Activated naive CD4-positive, alpha-beta T cell treated with anti-CD3 and anti-CD28 coated beads, Interleukin-2, amount 10 ng/mL, durations not matched to agents 7 days and 5 days (primary cell): Measurements from ENCODE around the gene RPL5.

ENCODE experiments used
- CTCF ChIA-PET: fragments of 350-600 bp; sonication (Branson Sonifier 250); formaldehyde crosslinking; loops from one replicate; lab custom pipeline; 2021; ENCODE audit warnings: antibody characterized with exemption; lab: Charles Lee
- DNase-seq: peaks from one replicate; pipeline ENCODE4 v3.0.0-alpha.2; 2020
- H3K27ac Mint-ChIP-seq: one replicate; pipeline ENCODE4 v1.8.0; 2021; ENCODE audit warnings: mild to moderate bottlenecking, moderate library complexity, mixed read lengths
- H3K27me3 Mint-ChIP-seq: one replicate; pipeline ENCODE4 v1.8.0; 2021; ENCODE audit warnings: mild to moderate bottlenecking, mixed read lengths
- H3K36me3 Mint-ChIP-seq: one replicate; pipeline ENCODE4 v1.8.0; 2021; ENCODE audit warnings: mixed read lengths
- H3K4me1 Mint-ChIP-seq: one replicate; pipeline ENCODE4 v1.8.0; 2021; ENCODE audit warnings: mixed read lengths
- H3K4me3 Mint-ChIP-seq: one replicate; pipeline ENCODE4 v1.8.0; 2021; ENCODE audit warnings: mild to moderate bottlenecking, moderate library complexity, mixed read lengths
- H3K9me3 Mint-ChIP-seq: one replicate; pipeline ENCODE4 v1.8.0; 2021; ENCODE audit warnings: mixed read lengths

Gene RPL5

GRCh38 chr1:92833840-92834239 lies 2.0 kb downstream of the RPL5 start:
- peak overlapping the region; percentile 84 for H3K4me3 Mint-ChIP-seq
- peaks cover 5% of the 10 kb centered on the region for H3K27me3 Mint-ChIP-seq
- peaks cover 64% of the 10 kb centered on the region for H3K36me3 Mint-ChIP-seq
- DNase-seq, result peak; percentile 21
- CTCF ChIA-PET, result interaction anchor here (0.8 to 1.3 kb wide), 2 partner anchors 25 to 160 kb away, joined by 3 to 4 read pairs; no protein-coding TSS in a partner anchor
- H3K27ac Mint-ChIP-seq, result peak overlapping the region; percentile 92
- H3K9me3 Mint-ChIP-seq, result no peaks in the 10 kb centered on the region
- peaks cover 63% of the 10 kb centered on the region for H3K4me1 Mint-ChIP-seq

- DNase-seq, result no peak
- no peaks in the 10 kb centered on the region for H3K9me3 Mint-ChIP-seq
- H3K4me1 Mint-ChIP-seq, result peaks cover 68% of the 10 kb centered on the region
- H3K27ac Mint-ChIP-seq, result peak overlapping the region; percentile 92
- CTCF ChIA-PET, result interaction anchor here (0.8 to 1.3 kb wide), 2 partner anchors 24 to 159 kb away, joined by 3 to 4 read pairs; no protein-coding TSS in a partner anchor
- peak overlapping the region; percentile 84 for H3K4me3 Mint-ChIP-seq
- peaks cover 5% of the 10 kb centered on the region for H3K27me3 Mint-ChIP-seq
- peaks cover 71% of the 10 kb centered on the region for H3K36me3 Mint-ChIP-seq
These were observed 2.8 kb downstream of the RPL5 start for GRCh38 chr1:92834617-92835016.

GRCh38 chr1:92837062-92837461 lies 5.2 kb downstream of the RPL5 start:
- peaks cover 89% of the 10 kb centered on the region for H3K36me3 Mint-ChIP-seq
- DNase-seq, result no peak
- no peaks in the 10 kb centered on the region for H3K9me3 Mint-ChIP-seq
- H3K4me3 Mint-ChIP-seq, result no peak overlapping the region
- peaks cover 77% of the 10 kb centered on the region for H3K4me1 Mint-ChIP-seq
- CTCF ChIA-PET, result no interaction called here
- H3K27me3 Mint-ChIP-seq, result no peaks in the 10 kb centered on the region
- no peak overlapping the region for H3K27ac Mint-ChIP-seq

- CTCF ChIA-PET, result interaction anchor here (0.6 to 1.4 kb wide), 4 partner anchors 22 to 912 kb away, joined by 3 to 4 read pairs (median 3); no protein-coding TSS in a partner anchor
- Mint-ChIP-seq H3K4me1 (peaks cover 67% of the 10 kb centered on the region), H3K9me3 (no peaks in the 10 kb centered on the region), H3K4me3 (no peak overlapping the region), H3K27ac (no peak overlapping the region), H3K27me3 (no peaks in the 10 kb centered on the region), H3K36me3 (peaks cover 84% of the 10 kb centered on the region)
- no peak for DNase-seq
These were observed 6.7 kb downstream of the RPL5 start for GRCh38 chr1:92838519-92838918.

GRCh38 chr1:92839442-92839841 lies 7.6 kb downstream of the RPL5 start:
- DNase-seq, result no peak
- H3K9me3 Mint-ChIP-seq, result no peaks in the 10 kb centered on the region
- peaks cover 58% of the 10 kb centered on the region for H3K4me1 Mint-ChIP-seq
- no peaks in the 10 kb centered on the region for H3K27me3 Mint-ChIP-seq
- no peak overlapping the region for H3K4me3 Mint-ChIP-seq
- H3K36me3 Mint-ChIP-seq, result peaks cover 86% of the 10 kb centered on the region
- no peak overlapping the region for H3K27ac Mint-ChIP-seq
- CTCF ChIA-PET, result interaction anchor here (1.4 kb wide), 1 partner anchor 155 kb away, joined by 6 read pairs; no protein-coding TSS in a partner anchor

GRCh38 chr1:92840600-92840999 lies 8.8 kb downstream of the RPL5 start:
- Mint-ChIP-seq H3K9me3 (no peaks in the 10 kb centered on the region), H3K4me1 (peaks cover 46% of the 10 kb centered on the region), H3K27me3 (no peaks in the 10 kb centered on the region), H3K36me3 (peaks cover 74% of the 10 kb centered on the region), H3K4me3 (no peak overlapping the region), H3K27ac (no peak overlapping the region)
- DNase-seq, result no peak
- CTCF ChIA-PET, result interaction anchor here (1.4 kb wide), 1 partner anchor 154 kb away, joined by 6 read pairs; no protein-coding TSS in a partner anchor

- H3K27me3 Mint-ChIP-seq, result no peaks in the 10 kb centered on the region
- CTCF ChIA-PET, result interaction anchor here (0.8 to 2.1 kb wide), 4 partner anchors 10 to 236 kb away, joined by 3 to 5 read pairs (median 4); no protein-coding TSS in a partner anchor
- H3K36me3 Mint-ChIP-seq, result peaks cover 67% of the 10 kb centered on the region
These were observed 10.5 kb downstream of the RPL5 start for GRCh38 chr1:92842082-92843045.

GRCh38 chr1:92843046-92843423 lies 11.2 kb downstream of the RPL5 start:
- H3K27me3 Mint-ChIP-seq, result no peaks in the 10 kb centered on the region
- no peak overlapping the region for H3K4me3 Mint-ChIP-seq
- peaks cover 23% of the 10 kb centered on the region for H3K4me1 Mint-ChIP-seq
- no peak for DNase-seq
- peaks cover 60% of the 10 kb centered on the region for H3K36me3 Mint-ChIP-seq
- no peaks in the 10 kb centered on the region for H3K9me3 Mint-ChIP-seq
- H3K27ac Mint-ChIP-seq, result peak overlapping the region; percentile 42
- CTCF ChIA-PET, result interaction anchor here (1.0 to 2.1 kb wide), 3 partner anchors 10 to 16 kb away, joined by 3 to 5 read pairs (median 3); no protein-coding TSS in a partner anchor

More at GRCh38 chr1:92842082-92843045, 10.5 kb downstream of the RPL5 start:
- Mint-ChIP-seq H3K9me3 (no peaks in the 10 kb centered on the region), H3K27ac (peak overlapping the region; percentile 42), H3K4me1 (peaks cover 30% of the 10 kb centered on the region), H3K4me3 (no peak overlapping the region)
- DNase-seq, result no peak

GRCh38 chr1:92843429-92844352 lies 11.9 kb downstream of the RPL5 start:
- Mint-ChIP-seq H3K36me3 (peaks cover 58% of the 10 kb centered on the region), H3K27ac (peak overlapping the region; percentile 11), H3K4me3 (no peak overlapping the region), H3K4me1 (peaks cover 16% of the 10 kb centered on the region), H3K27me3 (no peaks in the 10 kb centered on the region), H3K9me3 (no peaks in the 10 kb centered on the region)
- no peak for DNase-seq
- CTCF ChIA-PET, result interaction anchor here (1.0 to 2.1 kb wide), 2 partner anchors 11 to 15 kb away, joined by 3 to 5 read pairs; no protein-coding TSS in a partner anchor

- H3K9me3 Mint-ChIP-seq, result no peaks in the 10 kb centered on the region
- peaks cover 50% of the 10 kb centered on the region for H3K36me3 Mint-ChIP-seq
- no peak overlapping the region for H3K4me3 Mint-ChIP-seq
- peaks cover 13% of the 10 kb centered on the region for H3K4me1 Mint-ChIP-seq
- H3K27me3 Mint-ChIP-seq, result no peaks in the 10 kb centered on the region
- CTCF ChIA-PET, result no interaction called here
- no peak for DNase-seq
- H3K27ac Mint-ChIP-seq, result no peak overlapping the region
These were observed 12.6 kb downstream of the RPL5 start for GRCh38 chr1:92844439-92844838.

- no peak overlapping the region for H3K4me3 Mint-ChIP-seq
- CTCF ChIA-PET, result no interaction called here
- no peak overlapping the region for H3K27ac Mint-ChIP-seq
- no peaks in the 10 kb centered on the region for H3K9me3 Mint-ChIP-seq
- DNase-seq, result no peak
- peaks cover 41% of the 10 kb centered on the region for H3K36me3 Mint-ChIP-seq
- H3K27me3 Mint-ChIP-seq, result no peaks in the 10 kb centered on the region
- H3K4me1 Mint-ChIP-seq, result peaks cover 5% of the 10 kb centered on the region
These were observed 14.1 kb downstream of the RPL5 start for GRCh38 chr1:92845908-92846307.

GRCh38 chr1:92848201-92848600 lies 16.4 kb downstream of the RPL5 start:
- CTCF ChIA-PET, result interaction anchor here (1.1 kb wide), 1 partner anchor 12 kb away, joined by 3 read pairs; no protein-coding TSS in a partner anchor
- Mint-ChIP-seq H3K36me3 (peaks cover 33% of the 10 kb centered on the region), H3K9me3 (no peaks in the 10 kb centered on the region), H3K4me3 (no peak overlapping the region), H3K27me3 (no peaks in the 10 kb centered on the region), H3K27ac (no peak overlapping the region), H3K4me1 (peaks cover 8% of the 10 kb centered on the region)
- DNase-seq, result no peak

GRCh38 chr1:92850019-92850418 lies 18.2 kb downstream of the RPL5 start:
- H3K27ac Mint-ChIP-seq, result no peak overlapping the region
- CTCF ChIA-PET, result interaction anchor here (0.7 kb wide), 1 partner anchor 9 kb away, joined by 4 read pairs; no protein-coding TSS in a partner anchor
- H3K4me1 Mint-ChIP-seq, result peaks cover 18% of the 10 kb centered on the region
- H3K27me3 Mint-ChIP-seq, result no peaks in the 10 kb centered on the region
- H3K36me3 Mint-ChIP-seq, result peaks cover 29% of the 10 kb centered on the region
- DNase-seq, result no peak
- H3K9me3 Mint-ChIP-seq, result peaks cover 1% of the 10 kb centered on the region
- H3K4me3 Mint-ChIP-seq, result no peak overlapping the region
